DOHH2 (cell line): Measurements from ENCODE around the gene TOX3.

Experiments used
- CTCF ChIP-seq: fragments of 200-600 bp; sonication (generic); IDR thresholded peaks from one replicate; pipeline ENCODE4 v1.5.1; 2014; ENCODE audit warnings: antibody characterized with exemption, mild to moderate bottlenecking, low read depth, low read length; ENCODE audit not compliant: poor library complexity, severe bottlenecking
- EZH2phosphoT487 ChIP-seq: fragments of 200-600 bp; sonication (generic); IDR thresholded peaks from 2 replicates; pipeline ENCODE4 v1.6.1; 2017; ENCODE audit warnings: borderline replicate concordance, mild to moderate bottlenecking, antibody characterized with exemption, low read length, moderate library complexity, mixed read lengths

- TF ChIP-seq CTCF (no peak), EZH2phosphoT487 (no peak)
Measured at GRCh38 chr16:52467753-52468152, 79.2 kb downstream of the TOX3 start.
